MM.1S (cell line): ENCODE data around the gene NEU4.

Source experiments
- CTCF ChIP-seq: fragments of 300-600 bp; sonication (generic); IDR thresholded peaks from 2 replicates; pipeline ENCODE4 v1.5.1; 2016; ENCODE audit warnings: antibody characterized with exemption, low read length, mixed read lengths
- EZH2 ChIP-seq: fragments of 300-600 bp; sonication (generic); optimal IDR thresholded peaks from 2 replicates; pipeline ENCODE3; 2017; ENCODE audit warnings: low read depth, mild to moderate bottlenecking, antibody characterized with exemption, low read length, mixed read lengths
- EZH2phosphoT487 ChIP-seq: fragments of 300-600 bp; sonication (generic); IDR thresholded peaks from 2 replicates; pipeline ENCODE4 v1.6.1; 2018; ENCODE audit warnings: antibody characterized with exemption, low read length

GRCh38 chr2:241803387-241804325, 5.3 kb upstream of the NEU4 start:
- TF ChIP-seq CTCF (no peak), EZH2 (no peak), EZH2phosphoT487 (no peak)
